Measurements from ENCODE around the gene TBC1D2B. TPM values are rescaled to one million over a fixed set of nuclear protein-coding genes. Genes with fewer than 3 reads are reported as not detected.
"Not testable (repeated sequence)": the region's sequence is repeated elsewhere in the genome, so short reads cannot be mapped to it uniquely, and the experiment has no call there.

Gene TBC1D2B
- total RNA-seq, 1 donor from 2014 or later = 11.7 TPM

DNA sequence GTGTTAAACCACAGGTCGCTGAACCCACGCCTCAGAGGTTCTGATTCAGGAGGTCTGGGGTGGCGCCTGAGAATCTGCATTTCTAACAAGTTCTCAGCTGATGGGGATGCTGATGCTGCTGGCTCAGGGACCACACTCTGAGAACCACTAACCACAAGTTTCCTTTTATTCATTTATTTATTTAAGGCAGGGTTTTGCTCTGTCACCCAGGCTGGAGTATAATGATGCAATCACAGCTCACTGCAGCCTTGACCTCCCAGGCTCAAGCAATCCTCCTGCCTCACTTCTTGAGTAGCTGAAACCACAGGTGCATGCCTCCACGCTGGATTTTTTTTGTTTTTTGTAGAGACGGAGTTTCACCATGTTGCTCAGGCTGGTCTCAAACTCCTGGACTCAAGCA, 123.6 kb downstream of the TBC1D2B start:
- H3K4me1 ChIP-seq; H3K4me3 ChIP-seq; H3K27ac ChIP-seq (replicated peaks); H3K27me3 ChIP-seq (ENCODE audit: low read depth); DNase-seq; H3K36me3 ChIP-seq; H3K9me3 ChIP-seq (replicated peaks); intact Hi-C loops (cut with micrococcal nuclease): not testable (repeated sequence)

DNA sequence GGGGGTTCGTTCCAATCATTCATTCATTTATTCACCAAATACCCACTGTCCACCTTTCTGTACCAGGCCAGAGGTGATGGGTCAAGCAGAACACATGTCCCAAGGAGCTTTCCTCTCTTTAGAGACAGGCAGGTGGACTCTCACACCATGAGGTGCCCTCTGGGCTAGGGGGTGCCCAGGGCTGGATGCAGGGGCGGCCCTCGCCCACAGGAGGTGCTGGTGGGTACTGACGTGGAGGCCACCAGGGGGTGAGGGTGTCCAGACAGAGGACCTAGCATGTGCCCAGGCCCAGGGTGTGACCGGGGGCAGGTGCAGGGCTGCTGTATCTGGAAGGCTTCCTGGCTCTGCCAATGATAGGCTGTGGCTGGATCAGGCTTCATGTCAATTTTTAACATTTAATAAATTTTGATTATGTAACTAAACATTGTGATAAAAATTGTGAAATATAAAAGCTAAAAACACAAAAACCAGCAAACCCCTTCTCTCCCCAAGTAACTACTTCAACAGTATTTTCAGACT, 124.5 kb downstream of the TBC1D2B start:
- intact Hi-C loops (cut with micrococcal nuclease); H3K36me3 ChIP-seq; DNase-seq; H3K9me3 ChIP-seq (replicated peaks); H3K4me1 ChIP-seq; H3K27ac ChIP-seq (replicated peaks); H3K27me3 ChIP-seq (ENCODE audit: low read depth); H3K4me3 ChIP-seq: not testable (repeated sequence)

DNA sequence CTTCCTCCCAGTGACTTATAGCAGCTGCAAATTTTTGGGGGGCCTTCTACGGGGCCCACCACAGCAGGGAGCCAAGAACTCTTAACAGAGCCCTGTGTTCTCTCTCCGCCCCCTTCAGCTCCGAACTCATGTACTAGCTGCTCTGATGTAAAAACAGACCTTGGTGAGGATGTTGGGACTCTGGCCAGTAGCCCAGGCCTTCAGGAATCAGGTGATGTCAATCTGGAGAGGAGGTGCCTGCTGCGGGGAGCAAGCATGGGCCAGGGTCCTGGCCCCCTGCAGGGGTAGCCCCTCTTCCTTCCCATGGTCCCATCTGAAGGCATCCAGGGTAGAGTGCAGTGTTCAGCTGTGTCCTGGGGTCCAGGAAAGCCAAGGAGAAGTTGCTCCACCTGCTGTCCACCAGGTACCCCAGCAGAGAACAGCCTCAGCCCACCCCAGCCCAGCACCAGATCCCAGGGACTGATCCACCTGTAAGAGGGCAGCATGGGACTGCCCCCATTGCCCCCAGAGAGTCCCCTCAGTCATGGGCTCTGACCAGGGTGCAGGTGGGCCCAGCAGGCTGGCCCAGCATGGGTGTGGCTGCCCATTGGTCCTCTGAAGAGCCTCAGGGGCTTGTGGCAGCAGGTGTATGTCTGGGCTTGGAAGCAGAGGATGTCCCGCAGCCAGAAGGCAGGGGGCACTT, 126.3 kb downstream of the TBC1D2B start:
- DNase-seq; intact Hi-C loops (cut with micrococcal nuclease); H3K27me3 ChIP-seq (ENCODE audit: low read depth): not testable (repeated sequence)

DNA sequence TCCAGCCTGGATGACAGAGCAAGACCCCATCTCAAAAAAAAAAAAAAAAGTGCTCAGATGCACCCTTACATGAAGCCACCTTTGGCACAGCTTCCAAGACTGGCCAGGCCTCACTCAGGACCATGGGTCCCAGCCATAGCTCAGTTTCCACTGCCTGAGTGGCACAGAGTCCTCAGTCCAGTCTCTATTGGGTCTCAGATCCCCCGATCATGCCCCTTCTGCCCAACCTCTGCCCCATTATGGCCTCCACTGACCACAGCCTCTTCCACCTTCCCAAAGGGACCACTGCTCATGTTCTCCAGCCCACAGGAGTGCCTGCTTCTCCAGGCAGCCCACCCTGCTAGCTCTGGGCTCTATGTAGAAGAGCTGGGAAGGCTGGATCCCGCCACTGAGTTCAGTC, 127.0 kb downstream of the TBC1D2B start:
- intact Hi-C loops (cut with micrococcal nuclease); H3K36me3 ChIP-seq; H3K4me3 ChIP-seq; DNase-seq; H3K4me1 ChIP-seq; H3K27ac ChIP-seq (replicated peaks); H3K27me3 ChIP-seq (ENCODE audit: low read depth); H3K9me3 ChIP-seq (replicated peaks): not testable (repeated sequence)

More for the DNA sequence above, 126.3 kb downstream of the TBC1D2B start:
- not testable (repeated sequence) for H3K4me1 ChIP-seq; H3K9me3 ChIP-seq (replicated peaks); H3K4me3 ChIP-seq; H3K36me3 ChIP-seq; H3K27ac ChIP-seq (replicated peaks)

DNA sequence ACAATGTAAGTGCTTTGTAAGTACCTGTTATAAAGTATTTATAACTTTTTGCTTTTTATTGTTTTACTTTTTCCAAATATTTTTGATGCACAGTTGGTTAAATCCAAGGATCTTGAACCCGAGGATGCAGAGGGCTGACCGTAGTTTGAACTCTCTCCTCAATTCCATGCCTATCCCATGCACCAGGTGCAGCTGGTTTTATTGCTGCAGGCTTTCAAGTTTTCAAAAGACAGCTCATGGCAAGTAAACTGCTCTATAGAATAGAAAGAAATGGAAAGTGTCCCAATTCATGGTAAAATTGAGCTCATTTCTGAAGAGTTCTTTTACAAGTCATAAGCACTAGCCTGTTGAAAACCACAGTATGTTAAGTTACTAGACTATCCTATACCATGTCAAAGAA, 131.9 kb downstream of the TBC1D2B start:
- no peak for DNase-seq
- Histone ChIP-seq H3K27me3 (ENCODE audit: low read depth) (no peaks in the 10 kb centered on the region), H3K9me3 (replicated peaks) (no peaks in the 10 kb centered on the region), H3K36me3 (no peaks in the 10 kb centered on the region), H3K4me1 (peaks cover 14% of the 10 kb centered on the region), H3K4me3 (no peak overlapping the region), H3K27ac (replicated peaks) (no peak overlapping the region)
- intact Hi-C loops (cut with micrococcal nuclease) = no loop called here
- TF ChIP-seq, protein P1, sequence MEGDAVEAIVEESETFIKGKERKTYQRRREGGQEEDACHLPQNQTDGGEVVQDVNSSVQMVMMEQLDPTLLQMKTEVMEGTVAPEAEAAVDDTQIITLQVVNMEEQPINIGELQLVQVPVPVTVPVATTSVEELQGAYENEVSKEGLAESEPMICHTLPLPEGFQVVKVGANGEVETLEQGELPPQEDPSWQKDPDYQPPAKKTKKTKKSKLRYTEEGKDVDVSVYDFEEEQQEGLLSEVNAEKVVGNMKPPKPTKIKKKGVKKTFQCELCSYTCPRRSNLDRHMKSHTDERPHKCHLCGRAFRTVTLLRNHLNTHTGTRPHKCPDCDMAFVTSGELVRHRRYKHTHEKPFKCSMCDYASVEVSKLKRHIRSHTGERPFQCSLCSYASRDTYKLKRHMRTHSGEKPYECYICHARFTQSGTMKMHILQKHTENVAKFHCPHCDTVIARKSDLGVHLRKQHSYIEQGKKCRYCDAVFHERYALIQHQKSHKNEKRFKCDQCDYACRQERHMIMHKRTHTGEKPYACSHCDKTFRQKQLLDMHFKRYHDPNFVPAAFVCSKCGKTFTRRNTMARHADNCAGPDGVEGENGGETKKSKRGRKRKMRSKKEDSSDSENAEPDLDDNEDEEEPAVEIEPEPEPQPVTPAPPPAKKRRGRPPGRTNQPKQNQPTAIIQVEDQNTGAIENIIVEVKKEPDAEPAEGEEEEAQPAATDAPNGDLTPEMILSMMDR (IDR thresholded peaks at IDR 0.05; ENCODE audit: borderline replicate concordance) = no peak

Other genes starting within 250 kb of the TBC1D2B start
- not detected for gene SH2D7, start 14.8 kb upstream of the TBC1D2B start, total RNA-seq
- gene CIB2, start 53.7 kb upstream of the TBC1D2B start, total RNA-seq = 26.1 TPM
- 465 TPM for gene IDH3A, start 71.7 kb upstream of the TBC1D2B start, total RNA-seq
- 0.25 TPM for gene ACSBG1, start 156.9 kb upstream of the TBC1D2B start, total RNA-seq
- 115 TPM for gene DNAJA4, start 186.9 kb upstream of the TBC1D2B start, total RNA-seq
- 24.6 TPM for gene SKIC8, start 221.9 kb upstream of the TBC1D2B start, total RNA-seq